MM.1S (cell line): ENCODE data around the gene MST1.

Experiments
- DNase-seq: peaks from one replicate; pipeline ENCODE4 v3.0.0-alpha.2; 2015
- H2AFZ ChIP-seq: fragments of 300-600 bp; sonication (generic); 2 replicates; pipeline ENCODE4 v1.6.0; 2016; ENCODE audit warnings: antibody characterized with exemption, low read length
- H3F3A ChIP-seq: fragments of 300-600 bp; sonication (generic); 2 replicates; pipeline ENCODE4 v1.6.1; 2016; ENCODE audit warnings: mild to moderate bottlenecking, antibody characterized with exemption, low read length, moderate library complexity, mixed read lengths; ENCODE audit not compliant: insufficient read depth
- H3K27ac ChIP-seq: fragments of 300-600 bp; sonication (generic); 2 replicates; pipeline ENCODE4 v1.5.1; 2016; ENCODE audit warnings: mild to moderate bottlenecking, low read length
- H3K27me3 ChIP-seq: fragments of 300-600 bp; sonication (generic); replicated peaks from 2 replicates; pipeline ENCODE4 v1.6.0; 2016; ENCODE audit warnings: low read length; ENCODE audit not compliant: insufficient read depth
- H3K36me3 ChIP-seq: fragments of 300-600 bp; sonication (generic); replicated peaks from 2 replicates; pipeline ENCODE4 v1.6.1; 2016; ENCODE audit warnings: mild to moderate bottlenecking, low read length, mixed read lengths; ENCODE audit not compliant: insufficient read depth
- H3K4me1 ChIP-seq: fragments of 300-600 bp; sonication (generic); 2 replicates; pipeline ENCODE4 v1.6.1; 2016; ENCODE audit warnings: low read length, mixed read lengths
- H3K4me2 ChIP-seq: fragments of 300-600 bp; sonication (generic); 2 replicates; pipeline ENCODE4 v1.6.0; 2016; ENCODE audit warnings: low read depth, low read length
- H3K4me3 ChIP-seq: fragments of 300-600 bp; sonication (generic); 2 replicates; pipeline ENCODE4 v1.5.1; 2016; ENCODE audit warnings: low read length, mixed read lengths
- H3K79me2 ChIP-seq: fragments of 300-600 bp; sonication (generic); 2 replicates; pipeline ENCODE4 v1.6.1; 2016; ENCODE audit warnings: mixed run types, low read length, mixed read lengths
- H3K9ac ChIP-seq: fragments of 300-600 bp; sonication (generic); 2 replicates; pipeline ENCODE4 v1.6.1; 2016; ENCODE audit warnings: low read length, mixed read lengths
- H3K9me2 ChIP-seq: fragments of 300-600 bp; sonication (generic); replicated peaks from 2 replicates; pipeline ENCODE4 v1.6.1; 2016; ENCODE audit warnings: mild to moderate bottlenecking, low read length, mixed read lengths; ENCODE audit not compliant: insufficient read depth
- H3K9me3 ChIP-seq: fragments of 300-600 bp; sonication (generic); replicated peaks from 2 replicates; pipeline ENCODE4 v1.6.1; 2016; ENCODE audit warnings: mild to moderate bottlenecking, low read length, mixed read lengths; ENCODE audit not compliant: insufficient read depth
- H4K20me1 ChIP-seq: fragments of 300-600 bp; sonication (generic); 2 replicates; pipeline ENCODE4 v1.6.1; 2016; ENCODE audit warnings: mild to moderate bottlenecking, low read length, moderate library complexity, mixed read lengths; ENCODE audit not compliant: insufficient read depth
- EZH2 ChIP-seq: fragments of 300-600 bp; sonication (generic); optimal IDR thresholded peaks from 2 replicates; pipeline ENCODE3; 2017; ENCODE audit warnings: low read depth, mild to moderate bottlenecking, antibody characterized with exemption, low read length, mixed read lengths
- EZH2phosphoT487 ChIP-seq: fragments of 300-600 bp; sonication (generic); IDR thresholded peaks from 2 replicates; pipeline ENCODE4 v1.6.1; 2018; ENCODE audit warnings: antibody characterized with exemption, low read length
- TF ChIP-seq, protein P1 (sequence below): fragments of 300-600 bp; sonication (generic); IDR thresholded peaks from 2 replicates; pipeline ENCODE4 v1.5.1; 2016; ENCODE audit warnings: antibody characterized with exemption, low read length, mixed read lengths

MST1 gene

DNA sequence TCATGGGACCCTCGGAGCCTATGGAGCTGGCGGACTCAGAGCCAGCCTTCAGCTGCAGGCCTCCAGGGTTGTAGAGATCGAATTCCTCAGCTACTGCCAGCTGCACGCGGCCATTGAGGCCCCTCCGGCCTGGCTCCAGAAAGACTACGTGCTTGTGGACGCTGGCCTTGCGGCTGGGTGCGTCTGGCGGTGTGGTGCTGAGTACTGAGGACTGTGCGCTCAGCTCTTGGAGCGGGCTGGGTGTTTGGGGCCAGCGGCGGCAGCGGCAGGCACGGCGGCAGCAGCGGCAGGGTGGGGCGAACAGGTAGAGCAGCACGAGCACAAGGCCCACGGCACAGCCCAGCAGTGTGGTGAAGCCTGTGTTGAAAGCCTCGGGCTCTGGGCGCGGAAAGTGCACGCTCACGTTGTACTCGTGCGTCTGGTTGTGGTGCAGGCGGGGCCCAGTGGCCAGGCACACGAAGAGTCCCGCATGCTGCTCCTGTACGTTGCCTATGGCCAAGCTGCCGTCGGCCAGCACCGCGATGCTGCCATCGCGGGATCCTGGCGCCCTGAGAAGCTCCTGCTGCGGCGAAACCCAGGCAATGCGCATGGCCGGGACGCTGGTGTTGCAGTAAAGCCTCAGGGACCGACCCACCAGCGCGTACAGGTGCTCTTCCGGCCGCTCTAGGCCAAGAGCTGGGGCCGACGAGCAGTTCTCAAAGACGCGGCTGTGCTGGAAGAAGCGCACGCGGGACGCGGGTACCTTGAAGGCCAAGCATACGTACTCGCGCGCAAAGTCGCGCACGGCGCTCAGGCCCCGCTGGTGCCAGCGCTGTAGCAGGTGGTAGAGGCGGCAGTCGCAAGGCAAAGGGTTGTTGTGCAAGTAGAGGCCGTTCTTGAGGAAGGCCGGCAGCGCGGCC lies 28.9 kb upstream of the MST1 start:
- Histone ChIP-seq H3K79me2 (peaks cover 23% of the 10 kb centered on the region), H3K9ac (no peak overlapping the region), H3K4me1 (peaks cover 5% of the 10 kb centered on the region), H3K27me3 (no peaks in the 10 kb centered on the region), H3K9me3 (no peaks in the 10 kb centered on the region), H3K4me3 (no peak overlapping the region), H3K27ac (no peak overlapping the region), H3K36me3 (no peaks in the 10 kb centered on the region), H4K20me1 (no peaks in the 10 kb centered on the region), H3K4me2 (no peak overlapping the region), H3K9me2 (no peaks in the 10 kb centered on the region), H2AFZ (no peak overlapping the region), H3F3A (no peaks in the 10 kb centered on the region)
- no peak for TF ChIP-seq EZH2phosphoT487
- TF ChIP-seq, protein P1, sequence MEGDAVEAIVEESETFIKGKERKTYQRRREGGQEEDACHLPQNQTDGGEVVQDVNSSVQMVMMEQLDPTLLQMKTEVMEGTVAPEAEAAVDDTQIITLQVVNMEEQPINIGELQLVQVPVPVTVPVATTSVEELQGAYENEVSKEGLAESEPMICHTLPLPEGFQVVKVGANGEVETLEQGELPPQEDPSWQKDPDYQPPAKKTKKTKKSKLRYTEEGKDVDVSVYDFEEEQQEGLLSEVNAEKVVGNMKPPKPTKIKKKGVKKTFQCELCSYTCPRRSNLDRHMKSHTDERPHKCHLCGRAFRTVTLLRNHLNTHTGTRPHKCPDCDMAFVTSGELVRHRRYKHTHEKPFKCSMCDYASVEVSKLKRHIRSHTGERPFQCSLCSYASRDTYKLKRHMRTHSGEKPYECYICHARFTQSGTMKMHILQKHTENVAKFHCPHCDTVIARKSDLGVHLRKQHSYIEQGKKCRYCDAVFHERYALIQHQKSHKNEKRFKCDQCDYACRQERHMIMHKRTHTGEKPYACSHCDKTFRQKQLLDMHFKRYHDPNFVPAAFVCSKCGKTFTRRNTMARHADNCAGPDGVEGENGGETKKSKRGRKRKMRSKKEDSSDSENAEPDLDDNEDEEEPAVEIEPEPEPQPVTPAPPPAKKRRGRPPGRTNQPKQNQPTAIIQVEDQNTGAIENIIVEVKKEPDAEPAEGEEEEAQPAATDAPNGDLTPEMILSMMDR, result no peak
- no peak for TF ChIP-seq EZH2
- no peak for DNase-seq

DNA sequence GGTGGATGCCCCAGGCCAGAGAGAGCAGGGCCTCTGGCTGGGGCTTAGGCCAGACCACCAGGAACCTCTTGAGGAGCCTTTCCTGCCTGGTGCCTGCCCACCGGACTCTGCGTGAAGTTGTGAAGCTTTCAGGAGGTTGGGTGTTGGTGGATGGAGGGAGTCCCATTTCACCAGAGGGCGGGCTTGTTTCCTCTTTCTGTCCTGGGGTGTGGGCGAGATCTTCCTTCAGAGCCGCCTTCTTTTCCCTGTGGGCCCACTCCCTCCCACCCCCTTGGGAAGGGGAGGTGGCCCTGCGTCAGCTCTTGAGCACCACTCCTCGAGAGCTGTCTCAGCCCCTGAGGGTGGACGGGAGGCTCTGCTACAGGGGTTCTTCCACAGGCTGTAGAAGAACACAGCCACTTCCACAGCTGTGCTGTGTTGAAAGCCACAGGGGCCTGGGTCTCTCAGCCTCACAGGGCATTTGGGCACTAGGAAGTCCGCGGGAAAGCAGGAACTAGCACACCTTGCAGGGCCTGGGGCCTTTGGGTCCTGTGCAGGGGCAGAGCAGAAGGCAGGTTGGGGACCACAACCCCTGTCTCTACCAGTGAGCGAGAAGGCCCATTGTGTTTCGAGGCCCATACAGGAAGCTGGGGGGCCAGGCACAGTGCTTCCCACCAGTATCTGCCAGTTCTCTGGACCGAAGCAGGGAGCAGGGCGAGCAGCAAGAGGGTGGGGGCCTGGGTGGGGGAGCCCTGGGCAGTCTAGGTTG lies 28.1 kb upstream of the MST1 start:
- no peak overlapping the region for H3K27ac ChIP-seq
- no peaks in the 10 kb centered on the region for H3K9me2 ChIP-seq
- no peak overlapping the region for H2AFZ ChIP-seq
- no peaks in the 10 kb centered on the region for H3K9me3 ChIP-seq
- 0 out of 2 replicates have a peak, but pooled peaks cover under 1% of the 10 kb centered on the region for H3K4me1 ChIP-seq
- H3K4me2 ChIP-seq, result no peak overlapping the region
- no peak overlapping the region for H3K4me3 ChIP-seq
- no peak for DNase-seq
- TF ChIP-seq EZH2phosphoT487 (no peak), EZH2 (no peak)
- TF ChIP-seq, protein P1, result no peak
- no peaks in the 10 kb centered on the region for H3K27me3 ChIP-seq
- no peaks in the 10 kb centered on the region for H4K20me1 ChIP-seq
- H3K79me2 ChIP-seq, result peaks cover 15% of the 10 kb centered on the region
- H3F3A ChIP-seq, result no peaks in the 10 kb centered on the region
- no peaks in the 10 kb centered on the region for H3K36me3 ChIP-seq
- no peak overlapping the region for H3K9ac ChIP-seq

DNA sequence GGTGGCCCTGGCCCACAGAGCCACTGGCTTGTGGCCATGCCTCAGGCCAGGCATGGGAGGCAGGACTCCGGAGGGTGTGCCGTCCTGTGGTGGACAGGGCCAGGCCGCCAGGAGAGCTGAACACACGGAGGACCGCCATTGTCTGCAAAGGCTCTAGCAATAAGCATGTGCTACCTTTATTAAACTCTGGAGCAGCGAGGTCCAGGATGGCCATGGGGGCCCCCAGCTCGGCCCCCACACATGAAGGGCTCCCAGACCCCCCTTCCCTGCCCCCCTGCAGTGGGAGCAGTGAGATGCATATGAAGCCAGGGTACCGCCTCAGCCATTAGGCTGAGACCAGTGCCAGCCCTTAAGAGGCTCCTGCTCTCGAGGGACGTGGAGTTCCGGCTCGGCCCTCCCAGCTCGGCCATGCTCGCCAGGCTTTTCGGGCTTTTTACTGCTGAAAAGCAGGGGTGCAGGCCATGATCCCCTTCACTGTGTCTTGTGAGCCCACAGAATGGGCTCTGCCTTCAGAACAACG lies 27.5 kb upstream of the MST1 start:
- H2AFZ ChIP-seq, result no peak overlapping the region
- H4K20me1 ChIP-seq, result no peaks in the 10 kb centered on the region
- H3K9me2 ChIP-seq, result no peaks in the 10 kb centered on the region
- no peaks in the 10 kb centered on the region for H3K27me3 ChIP-seq
- no peak overlapping the region for H3K4me3 ChIP-seq
- no peaks in the 10 kb centered on the region for H3K9me3 ChIP-seq
- H3K79me2 ChIP-seq, result peaks cover 9% of the 10 kb centered on the region
- no peak overlapping the region for H3K4me2 ChIP-seq
- H3K27ac ChIP-seq, result no peak overlapping the region
- no peaks in the 10 kb centered on the region for H3F3A ChIP-seq
- no peak overlapping the region for H3K9ac ChIP-seq
- no peak for DNase-seq
- H3K4me1 ChIP-seq, result no peaks in the 10 kb centered on the region
- TF ChIP-seq EZH2 (no peak), EZH2phosphoT487 (no peak)
- TF ChIP-seq, protein P1, result no peak
- H3K36me3 ChIP-seq, result no peaks in the 10 kb centered on the region
